ENCODE data around the gene ADAM11. TPM values are rescaled to one million over a fixed set of nuclear protein-coding genes. Genes with fewer than 3 reads are reported as not detected.

ADAM11 gene
- total RNA-seq, 1 donor from 2014 or later = under 0.01 TPM

DNA sequence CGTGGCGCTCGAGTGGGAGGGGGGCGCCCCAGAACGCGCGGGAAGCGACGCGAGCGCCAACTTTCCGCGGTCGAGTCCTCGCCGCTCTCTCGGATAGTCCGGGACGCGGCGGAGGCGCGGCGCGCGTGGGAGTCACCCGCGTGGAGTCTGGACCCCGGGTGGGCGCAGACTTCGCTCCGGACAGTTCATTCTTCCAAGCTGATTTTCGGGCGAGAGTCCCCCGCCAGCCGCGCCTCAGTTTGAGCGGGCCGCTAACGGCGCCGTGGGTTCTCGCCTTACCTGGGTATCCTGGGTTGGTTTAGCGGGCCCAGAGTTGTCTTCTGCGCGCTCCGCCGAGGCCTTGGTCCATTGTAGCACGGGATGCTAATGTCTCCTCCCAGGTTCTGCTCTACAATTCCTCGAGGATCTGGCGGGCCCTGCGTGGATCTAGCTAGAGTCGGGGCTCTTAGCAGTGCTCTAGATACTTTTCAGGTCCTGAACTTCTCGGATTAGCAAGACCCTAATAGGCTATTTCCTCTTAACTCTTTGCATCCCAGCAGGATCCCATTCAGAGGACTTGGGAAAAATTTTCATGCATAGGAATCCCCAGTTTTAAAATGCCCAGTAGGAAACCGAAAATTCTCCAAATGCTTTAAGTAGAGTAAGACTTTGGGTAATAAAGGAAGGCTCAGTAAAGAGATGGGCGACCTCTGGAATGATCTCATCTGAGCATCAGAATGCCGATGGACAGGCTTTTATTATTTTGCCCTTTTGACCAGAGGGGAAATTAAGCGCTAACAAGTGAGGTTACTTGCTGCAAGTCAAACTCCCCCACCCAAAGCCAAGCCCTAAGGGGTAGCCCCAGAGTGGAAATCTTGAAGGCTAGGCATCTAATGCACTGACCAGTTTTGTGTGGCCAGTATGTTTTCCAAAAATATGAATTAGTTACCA lies 71.8 kb downstream of the ADAM11 start:
- DNase-seq (ENCODE audit: low read depth in 2 of 2) = peak; percentile 27 to 35

DNA sequence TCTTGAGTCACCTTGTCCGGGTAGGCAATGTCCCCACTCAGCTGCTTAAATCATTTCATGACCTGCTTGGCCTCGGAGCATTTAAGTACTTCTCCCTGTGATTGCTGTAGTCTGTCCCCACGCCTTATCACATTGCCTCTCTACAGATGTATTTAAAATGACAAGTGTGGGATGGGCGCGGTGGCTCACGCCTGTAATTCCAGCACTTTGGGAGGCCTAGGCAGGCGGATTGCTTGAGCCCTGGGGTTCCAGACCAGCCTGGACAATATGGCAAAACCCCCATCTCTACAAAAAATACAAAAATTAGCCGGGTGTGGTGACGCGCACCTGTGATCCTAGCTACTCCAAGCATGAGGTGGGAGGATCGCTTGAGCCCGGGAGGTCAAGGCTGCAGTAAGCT lies 72.6 kb downstream of the ADAM11 start:
- DNase-seq (ENCODE audit: low read depth in 2 of 2) = no peak

Other genes with a start within 250 kb of the ADAM11 start
- gene FZD2, start 201.5 kb upstream of the ADAM11 start, total RNA-seq = under 0.01 and 0.22 TPM in 2 replicates
- gene MEIOC, start 102.5 kb upstream of the ADAM11 start, total RNA-seq = not detected in 2 replicates
- gene CCDC43, start 69.2 kb upstream of the ADAM11 start, total RNA-seq = 24.0 and 25.6 TPM in 2 replicates
- 1.6 and 2.2 TPM in 2 replicates for gene DBF4B, start 50.3 kb upstream of the ADAM11 start, total RNA-seq
- 3.9 and 5.2 TPM in 2 replicates for gene GJC1, start 71.3 kb downstream of the ADAM11 start, total RNA-seq
- not detected in 2 replicates for gene HIGD1B, start 88.9 kb downstream of the ADAM11 start, total RNA-seq
- gene EFTUD2, start 140.5 kb downstream of the ADAM11 start, total RNA-seq = 116 and 136 TPM in 2 replicates
- gene GFAP, start 156.5 kb downstream of the ADAM11 start, total RNA-seq = not detected in 2 replicates
- gene KIF18B, start 188.8 kb downstream of the ADAM11 start, total RNA-seq = 0.60 and 1.3 TPM in 2 replicates
- under 0.01 TPM in 1 of 2 replicates, not detected in the other for gene C1QL1, start 209.3 kb downstream of the ADAM11 start, total RNA-seq

Measured in lung microvascular endothelial cell (primary cell).